ENCODE results near the gene ITGB1BP2.
"Not testable (repeated sequence)": the region's sequence is repeated elsewhere in the genome, so short reads cannot be mapped to it uniquely, and the experiment has no call there.

ITGB1BP2 gene

DNA sequence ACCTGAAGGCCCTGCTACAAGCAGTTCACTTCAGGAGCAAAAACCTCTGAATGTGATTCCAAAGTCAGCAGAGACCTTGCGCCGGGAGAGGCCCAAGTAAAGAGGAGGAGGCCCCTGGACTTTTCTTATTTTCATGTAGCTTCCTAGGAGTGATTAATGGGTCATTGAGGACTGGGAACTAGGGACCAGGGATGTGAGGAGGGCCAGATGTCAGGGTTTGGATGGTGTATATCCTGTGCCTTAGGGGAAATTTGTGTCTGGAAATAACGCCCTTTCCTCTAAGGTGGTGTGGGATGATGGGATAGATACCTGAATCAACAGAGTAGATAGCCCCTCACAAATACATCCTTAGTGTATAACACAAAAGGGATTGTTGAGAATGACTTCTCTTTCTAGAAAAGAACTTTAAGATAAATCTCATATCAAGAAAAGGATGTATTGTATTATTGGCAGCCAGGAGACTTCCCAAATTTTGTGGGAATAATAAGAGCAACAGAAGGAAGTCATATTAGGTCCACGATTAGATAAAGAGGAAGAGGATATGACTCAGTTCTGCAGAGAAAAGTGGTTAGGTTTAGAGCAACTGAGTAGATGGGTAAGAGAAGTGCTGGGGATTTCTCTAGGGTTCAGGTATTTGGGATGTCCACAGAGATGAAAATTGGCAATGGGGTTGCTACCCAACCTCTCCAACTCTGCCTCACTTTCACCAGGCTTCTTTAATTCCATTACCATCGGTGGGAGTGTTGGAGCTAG lies 1.1 kb downstream of the ITGB1BP2 start:
- no peak for DNase-seq (ENCODE audit: low spot score)
- TF ChIP-seq, protein P1, sequence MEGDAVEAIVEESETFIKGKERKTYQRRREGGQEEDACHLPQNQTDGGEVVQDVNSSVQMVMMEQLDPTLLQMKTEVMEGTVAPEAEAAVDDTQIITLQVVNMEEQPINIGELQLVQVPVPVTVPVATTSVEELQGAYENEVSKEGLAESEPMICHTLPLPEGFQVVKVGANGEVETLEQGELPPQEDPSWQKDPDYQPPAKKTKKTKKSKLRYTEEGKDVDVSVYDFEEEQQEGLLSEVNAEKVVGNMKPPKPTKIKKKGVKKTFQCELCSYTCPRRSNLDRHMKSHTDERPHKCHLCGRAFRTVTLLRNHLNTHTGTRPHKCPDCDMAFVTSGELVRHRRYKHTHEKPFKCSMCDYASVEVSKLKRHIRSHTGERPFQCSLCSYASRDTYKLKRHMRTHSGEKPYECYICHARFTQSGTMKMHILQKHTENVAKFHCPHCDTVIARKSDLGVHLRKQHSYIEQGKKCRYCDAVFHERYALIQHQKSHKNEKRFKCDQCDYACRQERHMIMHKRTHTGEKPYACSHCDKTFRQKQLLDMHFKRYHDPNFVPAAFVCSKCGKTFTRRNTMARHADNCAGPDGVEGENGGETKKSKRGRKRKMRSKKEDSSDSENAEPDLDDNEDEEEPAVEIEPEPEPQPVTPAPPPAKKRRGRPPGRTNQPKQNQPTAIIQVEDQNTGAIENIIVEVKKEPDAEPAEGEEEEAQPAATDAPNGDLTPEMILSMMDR (conservative IDR thresholded peaks at IDR 0.05; ENCODE audit: low read depth): no peak
- no peak overlapping the region for H3K27ac ChIP-seq
- CTCF ChIA-PET: no interaction called here
- POLR2A ChIA-PET (ENCODE audit: low non-redundant PET): no interaction called here

DNA sequence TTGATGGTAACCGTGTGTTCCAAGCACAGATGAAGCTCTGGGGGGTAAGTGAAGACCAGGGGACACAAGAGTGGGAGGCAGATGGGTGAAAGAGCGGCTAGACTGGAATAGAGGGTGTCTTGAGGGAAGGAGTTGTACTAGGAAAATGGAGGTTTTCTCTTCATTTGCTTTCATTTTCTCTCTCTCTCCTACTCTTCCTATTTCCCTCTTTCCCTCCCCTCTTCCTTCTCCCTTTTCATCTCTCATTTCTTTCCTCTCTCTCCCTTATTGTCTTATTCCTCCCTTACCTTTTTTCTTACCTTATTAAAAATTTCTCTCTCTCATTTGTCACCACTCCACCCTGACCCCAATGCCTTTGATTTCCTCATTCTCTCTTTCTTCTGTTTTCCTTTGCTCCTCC lies 3.0 kb downstream of the ITGB1BP2 start:
- no peak overlapping the region for H3K27ac ChIP-seq
- TF ChIP-seq, protein P1 (conservative IDR thresholded peaks at IDR 0.05; ENCODE audit: low read depth): no peak
- CTCF ChIA-PET: no interaction called here
- POLR2A ChIA-PET (ENCODE audit: low non-redundant PET): no interaction called here
- no peak for DNase-seq (ENCODE audit: low spot score)

DNA sequence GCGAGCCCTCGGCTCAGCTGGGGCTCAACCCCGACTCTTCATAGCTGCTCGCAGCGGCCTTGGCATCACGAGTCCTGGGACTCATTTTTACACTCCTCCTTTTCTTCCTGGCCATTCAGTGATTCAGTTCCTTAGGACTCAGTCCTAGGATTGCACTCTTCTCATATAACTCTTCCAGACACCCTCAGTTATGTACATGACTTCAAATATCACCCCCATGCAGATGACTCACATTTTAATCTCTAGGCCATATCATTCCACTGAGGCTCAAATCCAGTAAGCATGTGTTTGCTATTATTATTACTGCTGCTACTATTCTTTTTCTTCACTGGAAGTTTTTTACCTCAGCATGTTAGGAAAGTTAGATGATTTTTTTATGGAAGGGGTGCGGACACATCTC lies 14.4 kb downstream of the ITGB1BP2 start:
- no peak for DNase-seq (ENCODE audit: low spot score)
- no peak overlapping the region for H3K27ac ChIP-seq
- ChIA-PET POLR2A (ENCODE audit: low non-redundant PET) (no interaction called here), CTCF (no interaction called here)
- TF ChIP-seq, protein P1 (conservative IDR thresholded peaks at IDR 0.05; ENCODE audit: low read depth): no peak

DNA sequence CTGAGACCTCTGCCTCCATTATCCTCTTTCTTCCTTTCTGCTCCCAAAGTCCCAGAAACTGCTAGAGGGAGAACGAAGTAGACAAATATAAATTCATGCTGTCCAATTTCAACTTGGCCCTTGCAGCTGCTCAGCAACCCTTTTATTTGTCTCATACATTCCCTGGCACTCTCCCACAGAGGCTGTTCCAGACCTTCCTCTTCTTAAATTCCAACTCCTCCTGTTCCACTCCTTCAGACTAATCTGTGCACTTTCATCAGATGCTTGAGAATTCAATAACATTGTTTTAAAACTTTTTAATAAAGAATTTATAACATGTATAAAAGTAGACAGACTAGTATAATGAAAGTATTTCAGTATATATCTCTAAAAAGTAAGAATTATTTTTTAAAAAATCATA lies 15.4 kb downstream of the ITGB1BP2 start:
- CTCF ChIA-PET; POLR2A ChIA-PET (ENCODE audit: low non-redundant PET); H3K27ac ChIP-seq: not testable (repeated sequence)

DNA sequence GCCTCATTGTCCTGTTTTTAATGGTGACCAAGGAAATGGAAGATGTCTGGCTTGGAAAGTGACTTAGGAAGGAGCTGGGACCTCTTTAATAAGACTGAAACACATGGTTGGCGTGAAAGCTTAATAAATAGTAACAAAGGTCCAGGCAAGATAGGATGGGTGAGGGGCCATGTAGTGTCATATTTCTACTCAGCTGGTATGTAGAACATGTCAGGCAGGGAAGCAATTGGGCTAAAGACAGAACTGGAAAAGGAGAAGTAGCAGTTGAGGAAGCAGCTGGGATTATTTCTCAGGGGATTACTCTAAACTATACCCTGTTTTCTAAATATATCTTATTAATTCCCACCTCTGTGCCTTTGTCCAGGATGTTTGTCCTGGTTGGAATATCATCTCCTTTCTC lies 18.6 kb downstream of the ITGB1BP2 start:
- ChIA-PET CTCF (no interaction called here), POLR2A (ENCODE audit: low non-redundant PET) (interaction anchor here (0.6 kb wide), 1 partner anchor 214 kb away, joined by 5 read pairs; no protein-coding TSS in a partner anchor)
- no peak for DNase-seq (ENCODE audit: low spot score)
- no peak overlapping the region for H3K27ac ChIP-seq
- TF ChIP-seq, protein P1 (conservative IDR thresholded peaks at IDR 0.05; ENCODE audit: low read depth): no peak

More for the DNA sequence above, 15.4 kb downstream of the ITGB1BP2 start:
- not testable (repeated sequence) for DNase-seq (ENCODE audit: low spot score)

DNA sequence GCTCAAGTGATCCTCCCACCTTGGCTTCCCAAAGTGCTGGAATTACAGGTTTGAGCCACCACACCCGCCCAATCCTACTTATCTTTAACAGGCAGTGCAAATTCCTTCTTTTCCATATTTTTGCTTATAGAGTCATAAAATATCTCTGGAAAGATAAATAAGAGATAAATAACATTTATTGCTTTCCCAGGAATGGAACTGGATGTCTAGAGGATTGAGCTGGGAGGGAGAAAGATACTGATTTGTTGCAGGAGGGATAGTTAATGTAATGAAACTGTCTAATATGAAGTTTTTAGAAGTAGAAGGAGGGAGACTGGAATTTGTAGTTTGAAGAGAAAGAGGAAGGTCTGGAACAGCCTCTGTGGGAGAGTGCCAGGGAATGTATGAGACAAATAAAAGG lies 20.2 kb downstream of the ITGB1BP2 start:
- TF ChIP-seq, protein P1 (conservative IDR thresholded peaks at IDR 0.05; ENCODE audit: low read depth): no peak
- H3K27ac ChIP-seq: no peak overlapping the region
- CTCF ChIA-PET: no interaction called here
- POLR2A ChIA-PET (ENCODE audit: low non-redundant PET): no interaction called here
- DNase-seq (ENCODE audit: low spot score): no peak

DNA sequence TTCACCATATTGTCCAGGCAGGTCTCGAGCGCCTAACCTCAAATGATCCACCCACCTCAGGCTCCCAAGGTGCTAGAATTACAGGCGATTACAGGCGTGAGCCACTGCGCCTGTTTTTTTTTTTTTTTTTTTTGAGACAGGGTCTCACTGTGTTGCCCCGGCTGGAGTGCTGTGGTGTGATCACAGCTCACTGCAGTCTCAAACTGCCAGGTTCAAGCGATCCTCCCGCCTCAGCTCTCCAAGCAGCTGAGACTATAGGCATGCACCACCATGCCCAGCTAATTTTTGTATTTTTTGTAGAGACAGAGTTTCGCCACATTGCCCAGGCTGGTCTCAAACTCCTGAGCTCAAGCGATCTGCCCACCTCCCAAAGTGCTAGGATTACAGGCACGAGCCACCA lies 22.9 kb downstream of the ITGB1BP2 start:
- H3K27ac ChIP-seq; POLR2A ChIA-PET (ENCODE audit: low non-redundant PET); DNase-seq (ENCODE audit: low spot score); CTCF ChIA-PET: not testable (repeated sequence)

DNA sequence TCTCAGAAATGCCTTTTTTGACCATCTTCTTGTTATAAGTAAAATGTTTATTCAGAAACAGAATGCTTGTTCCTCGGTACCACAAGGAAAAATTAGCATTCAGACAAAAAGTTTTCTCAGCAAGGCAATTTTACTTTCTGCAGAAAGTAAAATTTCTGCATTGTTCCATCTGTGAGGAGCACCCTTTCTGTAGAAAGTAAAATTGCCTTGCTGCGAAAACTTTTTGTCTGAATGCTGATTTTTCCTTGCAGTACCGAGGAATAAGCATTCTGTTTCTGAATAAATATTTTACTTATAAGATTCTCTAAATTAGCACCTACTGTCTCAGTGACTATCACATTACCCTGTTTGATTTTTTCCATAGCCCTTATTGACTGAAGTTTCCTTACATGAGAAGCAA lies 24.8 kb downstream of the ITGB1BP2 start:
- TF ChIP-seq, protein P1 (conservative IDR thresholded peaks at IDR 0.05; ENCODE audit: low read depth): no peak
- POLR2A ChIA-PET (ENCODE audit: low non-redundant PET): no interaction called here
- CTCF ChIA-PET: no interaction called here
- DNase-seq (ENCODE audit: low spot score): no peak
- H3K27ac ChIP-seq: no peak overlapping the region

DNA sequence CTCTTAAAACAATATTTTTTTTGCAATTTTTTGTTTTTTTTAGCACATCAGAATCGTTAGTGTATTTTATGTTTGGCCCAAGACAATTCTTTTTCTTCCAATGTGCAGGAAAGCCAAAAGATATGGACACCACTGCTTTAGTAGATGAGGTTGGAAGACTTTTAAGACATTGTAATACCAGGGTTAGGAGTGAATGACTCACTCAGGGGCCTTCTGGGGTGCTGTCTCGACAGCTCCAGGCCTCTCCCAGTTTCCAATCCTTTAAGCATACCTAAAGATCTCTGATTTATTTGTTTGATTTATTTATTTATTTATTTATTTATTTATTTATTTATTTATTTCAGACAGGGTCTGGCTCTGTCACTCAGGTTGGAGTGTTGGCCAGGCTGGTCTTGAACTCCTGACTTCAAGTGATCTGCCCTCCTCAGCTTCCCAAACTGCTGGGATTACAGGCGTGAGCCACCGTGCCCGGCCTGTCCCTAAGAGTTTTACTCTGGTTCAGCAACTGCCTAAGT lies 47.7 kb downstream of the ITGB1BP2 start:
- H3K27ac ChIP-seq; POLR2A ChIA-PET (ENCODE audit: low non-redundant PET); DNase-seq (ENCODE audit: low spot score): not testable (repeated sequence)
- CTCF ChIA-PET: interaction anchor here (0.6 kb wide), 1 partner anchor 18 kb away, joined by 3 read pairs; no protein-coding TSS in a partner anchor

DNA sequence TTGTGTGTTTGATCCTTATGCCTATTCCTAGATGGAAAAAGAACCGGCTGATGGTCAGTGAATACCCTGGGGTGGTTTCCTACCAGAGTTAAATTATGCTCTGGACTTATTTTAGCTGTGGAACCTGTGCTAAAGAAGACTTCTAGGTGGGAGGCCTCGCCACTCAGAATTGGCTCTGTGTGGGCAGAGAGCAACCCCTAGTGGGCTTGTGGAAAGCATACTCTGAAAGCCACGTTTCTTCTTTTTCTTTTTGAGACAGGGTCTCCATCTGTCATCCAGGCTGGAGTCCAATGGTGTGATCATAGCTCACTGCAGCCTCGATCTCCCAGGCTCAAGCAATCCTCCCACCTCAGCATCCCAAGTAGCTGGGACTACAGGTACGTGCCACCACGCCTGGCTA lies 48.3 kb downstream of the ITGB1BP2 start:
- CTCF ChIA-PET; H3K27ac ChIP-seq; DNase-seq (ENCODE audit: low spot score); POLR2A ChIA-PET (ENCODE audit: low non-redundant PET): not testable (repeated sequence)

DNA sequence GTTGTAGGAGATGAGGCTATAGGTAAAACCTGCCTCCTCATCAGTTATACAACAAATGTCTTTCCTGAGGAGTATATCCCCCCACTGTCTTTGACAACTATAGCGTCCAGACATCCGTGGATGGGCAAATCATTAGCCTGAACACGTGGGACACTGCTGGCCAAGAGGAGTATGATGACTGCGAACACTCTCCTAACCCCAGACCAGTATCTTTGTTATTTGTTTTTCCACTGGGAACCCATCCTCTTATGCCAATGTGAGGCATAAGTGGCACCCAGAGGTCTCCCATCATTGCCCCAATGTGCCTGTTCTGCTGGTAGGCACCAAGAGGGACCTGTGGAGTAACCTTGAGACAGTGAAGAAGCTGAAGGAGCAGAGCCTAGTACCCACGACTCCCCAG lies 50.9 kb downstream of the ITGB1BP2 start:
- CTCF ChIA-PET; H3K27ac ChIP-seq; DNase-seq (ENCODE audit: low spot score); POLR2A ChIA-PET (ENCODE audit: low non-redundant PET): not testable (repeated sequence)
